NCI-H446 (cell line): Measurements from ENCODE around the gene C3.
"Not testable (repeated sequence)": the region's sequence is repeated elsewhere in the genome, so short reads cannot be mapped to it uniquely, and the experiment has no call there.

ENCODE experiments used
- DNase-seq, 2 experiments: peaks; one replicate each; lab custom pipeline; 2025; lab: John Stamatoyannopoulos, UW

Gene C3

GRCh38 chr19:6662702-6663101 lies 57.7 kb downstream of the C3 start:
- no peak for DNase-seq

GRCh38 chr19:6661509-6662244 lies 58.8 kb downstream of the C3 start:
- not testable (repeated sequence) for DNase-seq

GRCh38 chr19:6660930-6661329 lies 59.5 kb downstream of the C3 start:
- DNase-seq, result no peak

- DNase-seq, result not testable (repeated sequence)
Observed at GRCh38 chr19:6656390-6656789, 64.1 kb downstream of the C3 start.

- DNase-seq, result no peak
Observed at GRCh38 chr19:6654347-6655310, 65.8 kb downstream of the C3 start.

GRCh38 chr19:6652805-6653094 lies 67.7 kb downstream of the C3 start:
- DNase-seq, result no peak

- DNase-seq, result no peak
Observed at GRCh38 chr19:6651965-6652804, 68.3 kb downstream of the C3 start.

GRCh38 chr19:6649185-6649584 lies 71.3 kb downstream of the C3 start:
- DNase-seq, result no peak

GRCh38 chr19:6648141-6648715 lies 72.2 kb downstream of the C3 start:
- no peak for DNase-seq

GRCh38 chr19:6644796-6645195 lies 75.7 kb downstream of the C3 start:
- DNase-seq, result no peak

- not testable (repeated sequence) for DNase-seq
Observed at GRCh38 chr19:6640333-6640732, 80.1 kb downstream of the C3 start.

GRCh38 chr19:6639439-6639838 lies 81.0 kb downstream of the C3 start:
- DNase-seq, result no peak

- not testable (repeated sequence) for DNase-seq
Observed at GRCh38 chr19:6633456-6633813, 87.0 kb downstream of the C3 start.

- peak in 1 of 2 experiments; percentile 49 for DNase-seq
Observed at GRCh38 chr19:6632747-6633455, 87.5 kb downstream of the C3 start.

- peak; percentile 39 to 79 for DNase-seq
Observed at GRCh38 chr19:6632002-6632621, 88.3 kb downstream of the C3 start.
